LHCN-M2 (cell line): ENCODE data around the gene ANKS1A. TPM values are rescaled to one million over a fixed set of nuclear protein-coding genes. Genes with fewer than 3 reads are reported as not detected.

ENCODE experiments used
- DNase-seq: peaks from one replicate; pipeline ENCODE4 v3.0.0-alpha.2; 2012; ENCODE audit warnings: low read depth
- total RNA-seq: library from RNA; depleted of rRNA; stranded (reverse); fragments of >200 nt; gene quantifications from 2 replicates; pipeline ENCODE4 v1.2.3, GENCODE V29; 2014

Gene ANKS1A
- total RNA-seq, 1 experiment from 2014 or later = 13.4 TPM

DNA sequence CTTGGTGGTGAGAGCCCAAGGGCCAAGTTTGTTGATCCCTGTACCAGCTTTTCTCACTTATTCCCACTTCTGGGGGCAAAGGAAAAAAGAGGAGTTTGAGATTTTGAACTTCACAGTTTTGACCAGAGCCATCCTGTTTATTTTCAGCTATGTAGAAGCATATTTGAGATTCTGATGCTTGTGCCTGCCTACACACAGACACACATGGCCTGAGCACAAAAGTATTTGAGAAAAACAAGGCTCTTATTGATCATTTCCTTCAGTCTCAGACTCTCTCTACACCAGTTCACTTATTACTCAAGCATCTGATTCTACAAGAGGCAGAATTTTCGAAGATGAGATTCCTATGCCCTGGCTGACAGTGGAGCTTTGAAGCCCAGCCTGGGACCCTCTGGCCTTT, 151.3 kb downstream of the ANKS1A start:
- no peak for DNase-seq

DNA sequence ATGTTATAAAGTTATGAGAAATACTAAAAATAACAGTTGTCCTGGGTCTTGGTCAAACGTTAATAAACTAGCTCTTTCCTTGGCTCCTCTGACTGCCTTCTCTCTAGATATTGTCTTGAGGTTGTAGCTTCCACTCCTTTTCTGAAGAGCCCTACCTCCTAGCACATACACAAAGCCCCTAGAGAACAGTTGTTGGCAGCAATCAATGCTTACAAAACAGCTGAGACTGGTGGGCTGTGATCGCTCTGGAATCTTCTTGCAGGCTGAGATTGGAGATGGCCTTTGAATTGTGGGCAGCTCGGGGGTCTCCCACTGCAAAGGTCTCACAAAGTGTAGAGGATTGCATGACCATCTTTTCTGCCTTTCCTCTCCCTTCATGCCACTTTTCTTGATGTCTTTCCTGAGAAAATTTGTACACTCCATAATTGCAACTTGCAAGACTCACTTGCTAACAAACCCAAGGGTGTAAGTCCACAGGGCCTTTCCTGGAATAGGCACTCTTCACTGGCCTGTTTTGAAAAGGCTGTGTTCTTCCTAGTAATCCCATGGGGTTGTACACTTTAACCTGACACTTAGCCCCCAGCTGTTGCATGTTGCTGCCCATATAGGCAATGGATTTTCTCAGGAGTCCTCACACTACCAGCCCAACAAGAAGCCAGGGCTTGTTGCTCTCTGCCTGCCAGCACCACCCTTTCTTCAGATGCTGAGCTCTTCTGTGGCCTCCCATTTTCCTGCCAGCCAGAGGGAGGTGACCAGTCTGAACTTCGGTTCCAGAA, 152.2 kb downstream of the ANKS1A start:
- peak; percentile 37 for DNase-seq

DNA sequence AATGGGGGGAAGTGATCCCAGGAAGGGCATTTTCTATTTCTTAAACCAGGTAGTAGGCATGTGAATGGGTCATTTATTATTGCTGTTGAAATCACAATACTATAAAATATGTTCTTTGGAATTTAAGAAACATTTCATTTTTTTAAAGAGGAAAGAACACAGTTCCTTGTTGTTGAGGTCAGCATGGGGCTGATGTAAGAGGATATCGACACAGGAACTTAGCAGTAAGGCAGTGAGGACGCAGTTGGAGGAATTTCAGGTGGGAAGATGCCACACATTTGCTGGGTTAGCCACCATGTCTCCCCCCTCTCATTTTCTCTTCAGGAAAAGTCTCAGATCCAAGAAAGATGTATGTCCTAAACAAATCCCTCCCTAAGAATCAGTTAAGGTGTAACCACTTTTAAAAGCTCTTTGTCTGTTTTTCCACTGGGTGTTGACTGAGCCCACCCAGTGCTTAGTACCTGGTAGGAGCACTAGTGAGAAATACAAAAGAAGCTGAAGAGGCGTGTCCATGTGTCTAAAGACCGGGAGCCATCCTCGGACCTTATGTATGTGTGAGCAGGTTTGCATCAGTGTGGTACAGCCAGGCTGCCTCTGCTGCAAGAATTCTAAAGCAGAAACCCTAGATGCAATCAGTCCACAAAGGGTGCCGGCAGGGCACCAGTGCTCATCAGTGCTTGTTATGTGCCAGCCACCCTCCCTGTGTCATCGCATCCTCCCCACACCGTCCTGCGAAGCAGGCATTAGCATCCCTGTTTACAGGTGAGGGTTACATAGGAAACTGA, 153.2 kb downstream of the ANKS1A start:
- DNase-seq = no peak

DNA sequence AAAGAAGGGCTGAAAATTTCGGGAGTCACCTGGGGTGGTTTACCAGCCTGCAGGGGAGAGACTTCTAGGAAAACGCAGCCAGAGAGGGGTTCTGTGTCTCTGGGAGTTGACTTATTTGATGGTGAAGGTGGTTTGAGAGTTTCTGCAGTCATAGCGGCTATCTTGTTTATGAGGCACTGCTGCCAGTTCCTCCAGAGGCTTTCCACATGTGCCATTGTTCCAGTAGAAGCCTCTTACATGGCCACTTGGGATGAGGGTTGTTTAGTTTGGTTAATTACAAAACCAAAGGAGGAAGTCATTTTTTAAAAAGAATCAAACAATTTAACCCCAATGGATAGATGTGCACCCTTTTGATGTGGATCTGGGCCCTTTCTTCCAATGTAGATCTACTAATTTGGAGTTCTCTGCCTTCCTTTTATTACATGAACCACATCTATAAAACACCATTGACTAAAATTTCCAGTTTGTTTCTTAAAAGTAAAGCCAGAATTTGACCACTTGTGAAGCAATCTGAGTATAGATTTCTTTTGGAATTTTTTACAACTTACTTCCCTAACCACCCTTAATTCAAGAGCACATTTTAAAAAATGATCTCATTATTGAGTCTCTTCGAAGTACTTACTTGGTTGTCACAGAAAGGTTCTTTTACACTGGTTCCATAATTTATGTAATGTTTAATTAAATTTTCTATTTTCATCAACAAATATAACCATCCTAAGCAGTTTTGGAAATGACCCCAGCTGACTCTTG, 154.5 kb downstream of the ANKS1A start:
- no peak for DNase-seq

DNA sequence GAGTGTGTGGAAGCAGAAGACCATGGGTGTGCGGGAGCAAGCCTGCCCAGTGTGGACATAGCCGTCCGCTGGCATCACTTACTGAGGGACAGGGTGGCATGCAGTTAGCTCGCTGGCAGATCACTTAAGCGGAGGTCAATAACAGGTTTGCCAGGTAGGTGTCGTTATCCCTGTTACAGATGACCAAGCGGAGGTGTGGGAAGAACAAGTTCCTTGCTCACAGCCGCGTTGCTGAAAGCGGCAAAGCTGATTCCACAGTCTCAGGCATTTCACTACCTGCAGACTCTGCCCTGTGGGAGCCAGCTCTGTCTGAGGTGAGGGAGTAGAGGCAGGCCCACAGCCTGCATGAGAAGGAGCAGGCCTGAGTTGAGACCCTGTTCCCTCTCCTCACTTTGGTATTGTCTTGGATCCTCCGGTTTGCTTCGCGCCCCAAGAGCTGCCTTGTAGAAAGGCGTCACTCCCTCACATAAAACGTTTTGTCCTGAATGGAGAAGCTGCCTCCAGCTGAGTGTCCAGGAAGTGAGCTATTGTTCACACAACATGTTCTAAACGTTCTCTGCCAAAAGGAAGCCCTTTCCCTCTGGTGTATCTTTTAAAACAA, 155.2 kb downstream of the ANKS1A start:
- DNase-seq = peak; percentile 57

DNA sequence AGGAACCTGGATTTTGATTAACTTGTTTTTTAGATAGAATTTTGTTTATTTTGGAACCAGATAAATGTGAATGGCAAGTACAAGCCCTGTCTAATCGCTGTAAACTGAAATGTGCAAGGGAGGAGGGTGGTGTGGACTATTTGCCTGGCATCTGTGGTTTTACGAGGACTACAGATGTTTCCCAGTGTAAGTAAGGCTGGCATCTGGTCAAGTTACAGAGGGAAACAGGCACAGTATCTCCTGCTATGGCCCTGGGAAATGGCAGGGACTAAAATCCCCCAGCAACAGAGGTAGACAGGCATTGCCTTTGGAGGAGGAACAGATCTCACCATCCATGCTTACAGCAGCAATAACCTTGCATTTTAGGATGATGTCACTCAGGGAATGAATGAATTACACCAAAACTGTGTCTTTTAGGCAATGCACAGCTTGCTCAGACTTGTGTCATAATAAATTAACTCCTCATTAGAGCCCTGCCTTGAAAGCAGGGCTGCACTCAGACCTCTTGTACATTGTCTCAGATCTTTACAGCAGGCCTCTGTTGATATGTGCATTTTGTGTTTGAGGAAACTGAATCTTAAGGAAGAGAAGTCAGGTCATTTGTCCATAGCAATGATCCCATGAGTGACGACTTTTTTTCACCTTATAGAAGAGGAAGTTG, 155.8 kb downstream of the ANKS1A start:
- DNase-seq = peak; percentile 70

DNA sequence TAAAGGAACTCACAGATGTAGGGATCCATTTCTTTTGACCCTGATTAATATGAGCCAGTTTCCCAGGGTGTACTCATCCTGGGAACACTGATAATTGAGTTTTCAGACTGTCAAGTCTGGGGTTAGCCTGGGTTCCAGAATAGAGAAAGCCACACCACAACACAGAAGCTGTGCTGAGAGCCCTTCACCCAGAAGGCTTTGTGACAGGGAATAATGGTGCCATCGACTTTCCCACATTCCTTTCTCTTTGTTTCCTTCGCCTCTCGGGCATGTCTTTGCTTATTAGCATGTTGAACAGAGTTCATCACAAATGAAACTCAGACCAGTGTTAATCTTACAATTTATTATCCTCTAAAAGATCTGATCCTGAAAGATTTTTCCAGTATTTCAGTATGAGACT, 157.0 kb downstream of the ANKS1A start:
- no peak for DNase-seq

DNA sequence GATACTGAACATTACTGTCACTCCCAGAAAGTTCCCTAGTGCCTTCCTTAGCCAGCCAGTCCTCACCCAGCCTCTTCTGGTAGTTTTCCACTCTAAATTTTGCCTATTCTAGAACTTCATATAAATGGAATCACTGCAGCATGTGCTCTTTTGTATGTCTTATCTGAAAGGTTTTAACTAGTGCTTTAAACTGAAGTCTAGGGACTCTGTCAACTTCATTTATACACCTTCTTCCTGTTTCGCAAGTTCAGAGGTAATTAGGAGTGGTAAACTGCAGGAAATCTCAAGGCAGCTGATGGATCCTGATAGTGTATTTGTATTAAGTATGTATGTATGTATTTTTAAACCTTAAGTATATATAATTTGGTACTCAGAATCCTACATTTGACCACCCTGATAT, 157.8 kb downstream of the ANKS1A start:
- no peak for DNase-seq

DNA sequence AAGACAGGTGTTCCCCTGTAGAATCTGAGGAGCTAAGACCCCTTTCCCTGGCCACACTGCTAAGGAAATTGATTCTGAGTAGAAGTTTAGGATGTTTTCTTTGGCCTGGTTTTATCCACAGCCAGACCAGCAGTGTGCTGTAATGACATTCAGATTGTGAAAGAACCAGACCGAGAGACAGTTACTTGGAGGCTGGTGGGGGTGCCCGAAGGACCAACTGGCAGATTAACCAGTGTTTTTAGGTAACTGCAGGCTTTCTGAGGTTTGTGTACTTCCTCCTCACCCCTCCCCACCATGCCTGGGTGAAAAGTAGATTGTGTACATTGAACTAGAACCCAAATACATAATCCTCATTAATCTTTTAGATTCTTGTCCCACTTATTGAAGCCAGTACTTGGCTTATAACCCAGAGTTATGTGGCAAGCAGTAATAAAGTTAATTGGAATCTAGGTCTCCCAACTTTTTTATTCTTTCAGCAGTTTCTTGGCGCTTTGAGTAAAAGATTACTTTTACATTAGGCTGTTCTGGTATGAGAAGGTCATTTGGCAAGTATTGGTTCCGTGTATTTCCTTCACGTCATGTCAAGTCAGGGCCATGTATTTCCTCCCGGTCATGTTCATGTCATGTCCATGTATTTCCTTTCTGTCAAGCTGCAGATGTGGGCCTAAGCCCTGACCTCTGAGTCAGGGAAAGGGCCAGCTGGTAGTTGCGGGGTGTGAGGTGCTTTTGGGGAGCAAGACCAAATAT, 158.4 kb downstream of the ANKS1A start:
- DNase-seq = peak; percentile 77

DNA sequence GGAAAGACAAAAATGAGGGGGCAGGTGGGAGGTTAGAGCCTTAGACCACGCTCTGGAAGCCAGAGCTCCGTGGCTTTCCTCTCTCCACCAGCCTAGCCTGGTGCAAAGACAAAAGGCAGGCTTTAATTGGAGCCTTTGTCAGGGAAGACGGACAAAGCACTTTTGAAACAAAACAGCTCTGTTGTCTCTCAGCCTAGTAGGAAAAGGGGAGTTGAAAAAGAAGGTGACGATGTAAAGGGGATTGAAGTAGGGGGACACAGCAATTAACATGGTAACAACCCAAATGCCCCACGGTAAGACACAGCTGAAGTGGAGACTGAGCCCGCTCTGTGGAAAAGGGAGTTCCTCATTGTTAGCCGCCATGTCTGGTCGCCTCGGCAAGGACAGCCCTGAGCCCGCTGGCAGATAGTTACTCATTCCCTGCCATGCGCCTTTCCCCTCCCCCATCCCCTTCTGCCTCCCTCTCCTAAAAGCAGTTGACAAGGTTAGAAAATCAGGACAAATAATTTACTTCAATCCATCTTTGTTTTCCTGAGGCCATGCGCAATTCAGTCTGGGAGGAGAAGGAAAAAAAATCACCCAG, 159.1 kb downstream of the ANKS1A start:
- no peak for DNase-seq

DNA sequence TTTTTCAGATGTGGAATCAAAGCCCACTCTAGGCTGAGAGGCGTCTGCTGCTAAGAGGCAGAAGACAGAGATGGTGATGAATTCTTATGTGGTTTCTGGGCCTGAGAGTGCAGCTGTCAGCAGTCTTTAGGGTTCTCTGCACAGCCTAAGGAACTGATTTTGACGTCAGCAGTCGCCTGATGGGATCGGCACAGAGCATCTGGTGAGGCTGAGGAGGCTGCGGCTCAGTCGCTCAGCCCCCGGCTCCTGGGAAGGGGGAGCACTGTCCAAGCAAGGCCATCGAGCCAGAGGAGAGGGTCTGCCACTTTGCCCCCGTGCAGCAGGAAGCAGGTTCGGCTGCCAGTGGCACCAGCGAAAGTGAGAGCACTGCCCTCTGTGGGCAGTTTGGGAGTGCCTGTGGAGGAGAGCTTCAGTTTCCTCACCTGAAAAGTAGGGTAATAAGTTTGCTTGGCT, 159.6 kb downstream of the ANKS1A start:
- peak; percentile 97 for DNase-seq

DNA sequence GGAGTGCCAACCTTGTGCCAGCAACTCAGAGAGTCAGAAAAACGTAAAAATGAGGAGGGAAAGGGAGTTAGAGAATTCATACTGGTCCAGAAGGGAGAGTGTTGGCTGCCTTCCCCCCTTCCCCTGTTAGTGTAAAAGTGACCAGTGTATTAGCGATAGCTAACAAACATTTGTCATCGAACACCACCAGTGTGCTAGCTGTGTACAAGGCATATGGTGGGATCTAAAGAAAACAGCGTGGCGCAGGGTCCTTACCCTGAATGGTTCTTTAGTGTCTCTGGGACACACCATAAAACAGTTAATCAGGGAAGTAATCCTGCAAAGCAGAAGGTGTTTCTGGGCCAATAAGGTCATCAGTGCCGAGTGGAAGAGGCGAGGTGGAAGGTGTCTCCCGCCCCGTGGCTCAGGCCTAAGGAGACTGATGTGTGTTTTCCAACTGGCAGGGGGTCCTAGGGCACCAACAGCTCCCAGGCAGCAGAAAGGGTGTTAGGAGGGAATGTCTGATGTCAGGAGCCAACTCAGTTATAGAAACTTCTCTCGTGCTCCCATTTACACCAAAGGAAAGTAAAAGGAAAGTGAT, 160.2 kb downstream of the ANKS1A start:
- no peak for DNase-seq

DNA sequence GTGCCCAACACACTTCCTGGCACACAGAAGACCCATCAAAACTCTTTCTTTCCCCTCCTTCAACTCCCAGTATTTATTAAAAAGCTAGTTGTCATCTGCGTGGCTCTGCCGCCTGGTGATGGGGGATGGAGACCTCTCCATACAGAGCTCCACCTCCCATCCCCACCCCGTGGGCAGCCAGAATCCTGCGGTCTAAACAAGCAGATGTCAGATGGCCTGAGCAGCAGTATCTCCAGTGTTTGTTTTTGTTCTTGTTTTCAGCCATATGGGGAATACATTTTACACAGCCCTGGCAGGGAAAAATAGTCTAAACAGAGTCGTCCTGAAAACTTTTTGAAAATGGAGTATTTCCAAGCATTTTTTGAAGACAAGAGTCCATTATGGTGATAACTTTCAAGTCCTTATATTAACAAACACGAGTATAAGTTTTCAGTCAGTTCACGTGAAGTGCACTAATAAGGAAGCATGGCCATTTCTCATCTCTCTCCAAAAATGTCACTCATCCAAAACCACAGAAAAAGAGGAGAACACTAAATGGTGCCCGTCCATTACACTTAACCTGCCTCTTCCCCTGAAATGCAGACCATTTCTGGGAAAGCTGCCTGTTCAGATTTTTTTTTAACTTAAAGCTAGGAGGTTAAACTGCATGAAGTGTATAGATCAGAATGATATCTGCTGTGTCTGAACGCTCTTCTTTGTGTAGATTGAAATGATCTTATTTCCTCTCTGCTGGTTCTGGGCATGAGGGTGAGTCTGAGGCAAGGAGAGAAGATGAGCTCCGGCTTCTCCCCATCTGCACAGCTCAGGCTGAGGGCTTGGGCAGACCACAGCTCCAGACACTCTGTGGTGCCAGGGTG, 161.1 kb downstream of the ANKS1A start:
- peak; percentile 91 for DNase-seq

DNA sequence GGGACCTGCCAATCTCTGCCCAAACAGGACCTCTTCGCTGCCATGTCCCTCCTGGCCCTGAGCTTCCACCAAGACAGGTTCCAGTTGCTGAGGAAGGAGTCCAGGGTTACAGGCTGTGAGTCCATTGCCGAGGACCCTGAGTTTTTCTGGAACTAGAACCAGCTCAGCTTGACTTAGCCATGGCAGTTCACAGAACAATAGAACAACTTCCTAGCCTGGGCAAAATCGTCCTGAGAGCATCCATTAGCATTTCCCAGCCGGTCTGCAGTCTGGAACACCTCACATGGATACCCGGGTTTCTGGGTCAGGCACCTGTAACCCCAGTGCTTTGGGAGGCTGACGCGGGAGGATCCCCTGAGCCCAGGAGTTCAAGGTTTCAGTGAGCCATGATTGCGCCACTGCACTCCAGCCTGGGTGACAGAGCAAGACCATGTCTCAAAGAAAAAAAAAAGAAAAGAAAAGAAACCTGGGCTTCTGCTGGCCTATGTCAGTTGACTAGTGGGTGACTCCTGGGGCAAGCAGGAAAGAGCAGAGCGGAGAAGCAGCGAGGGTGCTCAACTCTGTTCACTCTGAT, 161.8 kb downstream of the ANKS1A start:
- no peak for DNase-seq

DNA sequence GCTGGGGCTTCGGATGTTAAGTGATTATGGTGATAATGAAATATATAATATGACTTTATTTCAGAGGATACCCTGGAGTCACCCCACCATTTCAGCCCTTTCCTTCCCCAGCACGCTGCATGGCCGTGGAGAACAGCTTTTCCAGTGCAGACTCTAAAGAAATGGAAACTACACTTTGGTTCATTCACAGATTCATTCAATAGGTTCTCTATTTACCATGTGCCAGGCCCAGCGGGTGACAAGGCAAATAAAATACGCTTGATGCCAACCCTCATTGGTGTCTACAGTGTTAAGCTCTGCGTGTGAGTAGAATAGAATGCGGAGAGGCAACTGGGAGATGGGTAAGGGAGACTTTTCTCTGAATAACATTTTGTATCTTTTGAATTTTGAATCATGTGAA, 162.3 kb downstream of the ANKS1A start:
- DNase-seq = no peak

DNA sequence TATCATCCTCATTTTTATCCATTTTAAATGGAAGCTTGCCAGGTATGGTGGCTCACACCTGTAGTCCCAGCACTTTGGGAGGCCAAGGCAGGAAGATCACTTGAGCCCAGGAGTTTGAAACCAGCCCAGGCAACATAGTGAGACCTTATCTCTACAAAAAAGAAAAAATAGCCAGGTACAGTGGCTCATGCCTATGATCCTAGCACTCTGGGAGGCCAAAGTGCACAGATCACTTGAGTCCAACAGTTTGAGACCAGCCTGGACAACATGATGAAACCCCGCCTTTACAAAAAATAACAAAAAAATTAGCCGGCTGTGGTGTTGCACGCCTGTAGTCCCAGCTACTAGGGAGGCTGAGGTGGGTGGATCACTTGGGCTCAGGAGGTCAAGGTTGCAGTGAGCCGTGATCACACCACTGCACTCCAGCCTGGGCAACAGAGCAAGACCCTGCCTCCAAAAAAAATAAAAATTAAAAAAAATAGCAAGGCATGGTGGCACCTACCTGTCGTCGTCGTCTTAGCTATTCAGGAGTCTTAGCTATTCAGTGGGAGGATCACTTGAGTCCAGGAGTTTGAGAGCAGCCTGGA, 163.0 kb downstream of the ANKS1A start:
- DNase-seq = no peak

DNA sequence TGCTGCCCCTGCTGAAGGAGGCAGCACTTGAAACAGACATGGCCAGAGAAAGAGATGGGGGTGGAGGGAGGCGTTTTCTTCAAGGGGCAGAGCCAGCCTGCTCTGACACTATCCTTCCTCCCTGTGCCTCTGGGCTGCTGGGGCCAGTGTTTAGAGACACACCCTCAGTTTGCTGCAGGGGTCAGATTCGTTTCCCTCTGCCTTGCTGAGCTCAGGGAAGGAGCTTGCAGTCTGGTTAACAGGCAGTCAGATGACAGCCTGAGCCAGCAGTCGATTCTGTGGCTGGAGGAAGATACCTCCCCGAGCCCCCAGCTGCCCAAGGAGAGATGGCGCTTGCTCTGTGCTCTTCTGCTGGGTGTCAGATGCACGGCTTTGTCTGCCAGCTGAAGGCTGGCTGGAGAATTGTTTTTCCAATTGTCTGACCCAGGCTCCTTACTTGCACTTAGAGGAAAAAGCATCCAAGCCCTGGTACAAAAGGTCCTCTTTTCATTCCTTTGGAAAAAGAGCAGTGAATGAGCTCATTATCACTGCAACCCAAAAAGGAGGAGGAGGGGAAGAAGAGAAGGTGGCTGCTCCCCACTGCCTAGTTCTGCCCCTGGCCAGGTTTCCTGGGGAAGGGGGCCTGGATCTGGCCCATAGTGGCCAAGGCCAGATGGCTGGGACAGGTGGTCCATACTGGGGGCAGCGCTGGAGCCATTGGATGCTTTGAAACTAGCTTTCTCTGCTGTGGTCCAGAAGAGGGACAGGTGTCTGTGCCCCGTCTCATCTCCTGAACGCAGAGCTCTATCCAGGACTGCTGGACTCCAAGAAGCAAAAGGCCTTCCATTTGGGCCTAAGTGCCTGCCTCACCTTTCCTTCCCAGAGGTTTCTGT, 163.9 kb downstream of the ANKS1A start:
- peak; percentile 47 for DNase-seq
